HEK293T (cell line): ENCODE data around the gene TFAP2D.

Experiments used
- CTCF ChIA-PET: fragments of 350-600 bp; formaldehyde crosslinking; extraction: SDS; loops from one replicate; lab custom pipeline; 2021; ENCODE audit warnings: antibody characterized with exemption, inconsistent platforms; lab: Yijun Ruan, JAX
- POLR2A ChIA-PET: fragments of 350-600 bp; formaldehyde crosslinking; extraction: SDS; loops from one replicate; lab custom pipeline; 2020; ENCODE audit warnings: antibody characterized with exemption, inconsistent platforms; lab: Yijun Ruan, JAX
- DNase-seq: peaks from one replicate; pipeline ENCODE4 v3.0.0; 2012; ENCODE audit warnings: mixed read lengths; ENCODE audit errors: extremely low spot score
- ARNT ChIP-seq: fragments of 450-650 bp; IDR thresholded peaks from 2 replicates; pipeline ENCODE4 v1.6.1; 2017; ENCODE audit warnings: mild to moderate bottlenecking
- BHLHE40 ChIP-seq: fragments of 450-650 bp; IDR thresholded peaks from 2 replicates; pipeline ENCODE4 v1.6.1; 2016; ENCODE audit warnings: mild to moderate bottlenecking, moderate library complexity, borderline replicate concordance
- CTBP1 ChIP-seq: fragments of 450-650 bp; IDR thresholded peaks from 2 replicates; pipeline ENCODE4 v1.6.1; 2016; ENCODE audit warnings: borderline replicate concordance
- ELF4 ChIP-seq: fragments of 450-650 bp; IDR thresholded peaks from 2 replicates; pipeline ENCODE4 v1.6.1; 2017; ENCODE audit warnings: antibody characterized with exemption
- FOXA1 ChIP-seq: fragments of 450-650 bp; IDR thresholded peaks from 2 replicates; pipeline ENCODE4 v1.6.1; 2016; ENCODE audit warnings: mild to moderate bottlenecking
- FOXK2 ChIP-seq: fragments of 450-650 bp; IDR thresholded peaks from 2 replicates; pipeline ENCODE4 v1.6.1; 2016; ENCODE audit warnings: mild to moderate bottlenecking
- FOXM1 ChIP-seq: fragments of 450-650 bp; IDR thresholded peaks from 2 replicates; pipeline ENCODE4 v1.6.1; 2017; ENCODE audit warnings: mild to moderate bottlenecking, borderline replicate concordance
- HDGF ChIP-seq: fragments of 450-650 bp; IDR thresholded peaks from 2 replicates; pipeline ENCODE4 v1.6.1; 2017; ENCODE audit warnings: antibody characterized with exemption, borderline replicate concordance
- L3MBTL2 ChIP-seq: fragments of 450-650 bp; conservative IDR thresholded peaks from 2 replicates; pipeline ENCODE4 v1.6.1; 2016; ENCODE audit warnings: mild to moderate bottlenecking
- LEF1 ChIP-seq: fragments of 450-650 bp; IDR thresholded peaks from 2 replicates; pipeline ENCODE4 v1.6.1; 2017; ENCODE audit warnings: mild to moderate bottlenecking, borderline replicate concordance
- NFRKB ChIP-seq: fragments of 450-650 bp; IDR thresholded peaks from 2 replicates; pipeline ENCODE4 v1.6.1; 2016; ENCODE audit warnings: mild to moderate bottlenecking, moderate library complexity
- PKNOX1 ChIP-seq: fragments of 450-650 bp; IDR thresholded peaks from 2 replicates; pipeline ENCODE4 v1.6.1; 2016
- SP1 ChIP-seq: fragments of 450-650 bp; IDR thresholded peaks from 2 replicates; pipeline ENCODE4 v1.6.1; 2017
- SUZ12 ChIP-seq: fragments of 450-650 bp; IDR thresholded peaks from 2 replicates; pipeline ENCODE4 v1.6.1; 2016; ENCODE audit warnings: mild to moderate bottlenecking
- TARDBP ChIP-seq: fragments of 450-650 bp; IDR thresholded peaks from 2 replicates; pipeline ENCODE4 v1.6.1; 2016
- ZNF384 ChIP-seq: fragments of 450-650 bp; IDR thresholded peaks from 2 replicates; pipeline ENCODE4 v1.6.1; 2016

TFAP2D gene

GRCh38 chr6:50712291-50712690 lies 1.0 kb upstream of the TFAP2D start:
- TF ChIP-seq ARNT (no peak), HDGF (no peak), L3MBTL2 (no peak), NFRKB (no peak), ZNF384 (no peak), LEF1 (no peak), FOXM1 (no peak), SUZ12 (no peak), TARDBP (no peak), CTBP1 (no peak), FOXA1 (no peak), SP1 (no peak), PKNOX1 (no peak), BHLHE40 (no peak), FOXK2 (no peak), ELF4 (no peak)
- ChIA-PET POLR2A (no interaction called here), CTCF (no interaction called here)
- no peak for DNase-seq

- ChIA-PET CTCF (no interaction called here), POLR2A (no interaction called here)
- no peak for DNase-seq
- TF ChIP-seq TARDBP, result no peak
- no peak for TF ChIP-seq FOXM1
- TF ChIP-seq LEF1, result no peak
- TF ChIP-seq FOXA1, result no peak
- no peak for TF ChIP-seq ZNF384
- no peak for TF ChIP-seq SP1
- TF ChIP-seq ELF4, result no peak
- TF ChIP-seq FOXK2, result no peak
- no peak for TF ChIP-seq L3MBTL2
- no peak for TF ChIP-seq HDGF
- TF ChIP-seq NFRKB, result no peak
- TF ChIP-seq PKNOX1, result no peak
Observed at GRCh38 chr6:50713977-50714486, 706 bp downstream of the TFAP2D start.

- no peak for DNase-seq
- CTCF ChIA-PET, result no interaction called here
- POLR2A ChIA-PET, result no interaction called here
- no peak for TF ChIP-seq HDGF
- TF ChIP-seq CTBP1, result no peak
- no peak for TF ChIP-seq ZNF384
- TF ChIP-seq ARNT, result no peak
- no peak for TF ChIP-seq LEF1
- TF ChIP-seq SUZ12, result no peak
- TF ChIP-seq ELF4, result no peak
Observed at GRCh38 chr6:50714487-50715379, 1.4 kb downstream of the TFAP2D start.

GRCh38 chr6:50716899-50717509 lies 3.7 kb downstream of the TFAP2D start:
- TF ChIP-seq ARNT, result no peak
- no peak for TF ChIP-seq ZNF384
- no peak for TF ChIP-seq FOXA1
- TF ChIP-seq FOXK2, result no peak
- TF ChIP-seq NFRKB, result no peak
- no peak for TF ChIP-seq SP1
- no peak for TF ChIP-seq PKNOX1
- DNase-seq, result no peak
- CTCF ChIA-PET, result no interaction called here
- POLR2A ChIA-PET, result no interaction called here

- ChIA-PET CTCF (interaction anchor here (0.6 kb wide), 1 partner anchor 117 kb away, joined by 3 read pairs; no protein-coding TSS in a partner anchor), POLR2A (no interaction called here)
- TF ChIP-seq ZNF384 (no peak), HDGF (no peak), L3MBTL2 (no peak), NFRKB (no peak), ELF4 (no peak), CTBP1 (no peak), SUZ12 (no peak), LEF1 (no peak), FOXK2 (no peak)
- no peak for DNase-seq
Observed at GRCh38 chr6:50717734-50718457, 4.6 kb downstream of the TFAP2D start.

GRCh38 chr6:50718566-50718965 lies 5.2 kb downstream of the TFAP2D start:
- CTCF ChIA-PET, result no interaction called here

More at GRCh38 chr6:50718566-50718965, 5.2 kb downstream of the TFAP2D start:
- DNase-seq, result no peak
- no peak for TF ChIP-seq ZNF384
- no peak for TF ChIP-seq HDGF
- TF ChIP-seq SP1, result no peak
- TF ChIP-seq L3MBTL2, result no peak
- TF ChIP-seq NFRKB, result no peak
- no peak for TF ChIP-seq CTBP1
- TF ChIP-seq LEF1, result no peak
- TF ChIP-seq BHLHE40, result no peak
- no peak for TF ChIP-seq ARNT
- no peak for TF ChIP-seq FOXK2
- no peak for TF ChIP-seq ELF4
- no peak for TF ChIP-seq PKNOX1
- no peak for TF ChIP-seq FOXM1
- no peak for TF ChIP-seq FOXA1
- no peak for TF ChIP-seq SUZ12
- no peak for TF ChIP-seq TARDBP
- POLR2A ChIA-PET, result no interaction called here
